ENCODE measurements around the gene NUP37. TPM values are rescaled to one million over a fixed set of nuclear protein-coding genes. Genes with fewer than 3 reads are reported as not detected.

The NUP37 gene
- total and polyA plus RNA-seq, 2 of the 13 experiments (the other 11 are each of a cell fraction or from before 2014, with no cell fraction given) = 50.6 to 80.1 TPM

DNA sequence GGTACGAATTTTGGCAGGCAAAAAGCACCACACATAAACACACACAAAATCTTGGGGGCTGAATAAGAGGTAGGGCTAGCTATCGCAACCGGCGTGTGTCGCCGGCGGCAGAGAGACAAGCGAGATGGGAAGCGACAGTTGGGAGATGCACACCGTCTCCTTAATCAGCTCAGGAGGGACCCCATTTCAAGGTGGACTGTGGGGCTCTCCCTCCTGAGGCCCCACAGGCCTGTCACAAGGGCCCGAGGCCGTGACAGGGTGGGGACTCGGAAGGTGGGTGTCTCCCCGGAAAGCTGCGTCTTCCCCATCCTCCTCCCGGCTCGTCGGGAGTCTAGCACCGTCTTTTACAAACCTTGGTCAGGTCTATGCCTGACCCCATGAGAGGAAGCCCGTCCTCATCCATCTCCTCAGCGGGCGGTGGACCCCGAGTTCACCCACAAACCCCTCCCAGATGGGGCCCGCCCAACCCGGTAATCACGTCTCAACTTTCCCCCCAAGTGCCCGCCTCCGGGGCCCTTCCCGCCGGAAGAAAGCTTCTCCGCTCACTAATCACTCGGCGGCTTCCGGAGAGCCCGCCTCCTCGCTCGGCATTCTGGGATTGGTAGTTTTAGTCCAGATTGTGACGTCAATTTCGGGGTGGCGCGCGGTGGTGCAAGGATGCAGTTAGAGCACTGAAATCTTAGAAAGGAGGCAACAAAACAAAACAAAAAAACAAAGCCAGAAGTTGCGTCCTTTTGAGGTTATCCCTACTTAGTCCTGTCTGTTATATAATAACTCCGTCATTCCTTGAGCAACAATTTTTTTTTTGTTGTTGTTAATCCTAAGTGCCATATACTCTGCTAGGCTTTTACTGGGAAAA is 58.1 kb downstream of the NUP37 start, which contains the start of gene WASHC3 (continued):
- TF ChIP-seq HNRNPLL (IDR thresholded peaks at IDR 0.05; ENCODE audit: low read depth, low read length, poor library complexity, severe bottlenecking) = peak; percentile 58
- no peak; the same call in 1 of the 2 replicates for TF ChIP-seq SALL2 (CRISPR knock-in tag; IDR thresholded peaks at IDR 0.05)
- TF ChIP-seq PPARG (CRISPR knock-in tag; conservative IDR thresholded peaks at IDR 0.05) = 0 out of 2 replicates have a peak, but pooled peaks have one; percentile 17
- no peak for TF ChIP-seq PREB (CRISPR knock-in tag; IDR thresholded peaks at IDR 0.05)
- TF ChIP-seq ZNF414 (CRISPR knock-in tag; IDR thresholded peaks at IDR 0.05) = peak; percentile 80; the same call in 1 of the 2 replicates
- TF ChIP-seq, protein P1, sequence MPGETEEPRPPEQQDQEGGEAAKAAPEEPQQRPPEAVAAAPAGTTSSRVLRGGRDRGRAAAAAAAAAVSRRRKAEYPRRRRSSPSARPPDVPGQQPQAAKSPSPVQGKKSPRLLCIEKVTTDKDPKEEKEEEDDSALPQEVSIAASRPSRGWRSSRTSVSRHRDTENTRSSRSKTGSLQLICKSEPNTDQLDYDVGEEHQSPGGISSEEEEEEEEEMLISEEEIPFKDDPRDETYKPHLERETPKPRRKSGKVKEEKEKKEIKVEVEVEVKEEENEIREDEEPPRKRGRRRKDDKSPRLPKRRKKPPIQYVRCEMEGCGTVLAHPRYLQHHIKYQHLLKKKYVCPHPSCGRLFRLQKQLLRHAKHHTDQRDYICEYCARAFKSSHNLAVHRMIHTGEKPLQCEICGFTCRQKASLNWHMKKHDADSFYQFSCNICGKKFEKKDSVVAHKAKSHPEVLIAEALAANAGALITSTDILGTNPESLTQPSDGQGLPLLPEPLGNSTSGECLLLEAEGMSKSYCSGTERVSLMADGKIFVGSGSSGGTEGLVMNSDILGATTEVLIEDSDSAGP (CRISPR knock-in tag; IDR thresholded peaks at IDR 0.05; ENCODE audit: borderline replicate concordance) = peak; percentile 40; the same call in 1 of the 2 replicates
- TF ChIP-seq, protein P2, sequence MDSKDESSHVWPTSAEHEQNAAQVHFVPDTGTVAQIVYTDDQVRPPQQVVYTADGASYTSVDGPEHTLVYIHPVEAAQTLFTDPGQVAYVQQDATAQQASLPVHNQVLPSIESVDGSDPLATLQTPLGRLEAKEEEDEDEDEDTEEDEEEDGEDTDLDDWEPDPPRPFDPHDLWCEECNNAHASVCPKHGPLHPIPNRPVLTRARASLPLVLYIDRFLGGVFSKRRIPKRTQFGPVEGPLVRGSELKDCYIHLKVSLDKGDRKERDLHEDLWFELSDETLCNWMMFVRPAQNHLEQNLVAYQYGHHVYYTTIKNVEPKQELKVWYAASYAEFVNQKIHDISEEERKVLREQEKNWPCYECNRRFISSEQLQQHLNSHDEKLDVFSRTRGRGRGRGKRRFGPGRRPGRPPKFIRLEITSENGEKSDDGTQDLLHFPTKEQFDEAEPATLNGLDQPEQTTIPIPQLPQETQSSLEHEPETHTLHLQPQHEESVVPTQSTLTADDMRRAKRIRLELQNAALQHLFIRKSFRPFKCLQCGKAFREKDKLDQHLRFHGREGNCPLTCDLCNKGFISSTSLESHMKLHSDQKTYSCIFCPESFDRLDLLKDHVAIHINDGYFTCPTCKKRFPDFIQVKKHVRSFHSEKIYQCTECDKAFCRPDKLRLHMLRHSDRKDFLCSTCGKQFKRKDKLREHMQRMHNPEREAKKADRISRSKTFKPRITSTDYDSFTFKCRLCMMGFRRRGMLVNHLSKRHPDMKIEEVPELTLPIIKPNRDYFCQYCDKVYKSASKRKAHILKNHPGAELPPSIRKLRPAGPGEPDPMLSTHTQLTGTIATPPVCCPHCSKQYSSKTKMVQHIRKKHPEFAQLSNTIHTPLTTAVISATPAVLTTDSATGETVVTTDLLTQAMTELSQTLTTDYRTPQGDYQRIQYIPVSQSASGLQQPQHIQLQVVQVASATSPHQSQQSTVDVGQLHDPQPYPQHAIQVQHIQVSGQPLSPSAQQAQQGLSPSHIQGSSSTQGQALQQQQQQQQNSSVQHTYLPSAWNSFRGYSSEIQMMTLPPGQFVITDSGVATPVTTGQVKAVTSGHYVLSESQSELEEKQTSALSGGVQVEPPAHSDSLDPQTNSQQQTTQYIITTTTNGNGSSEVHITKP (CRISPR knock-in tag; IDR thresholded peaks at IDR 0.05; ENCODE audit: low read depth) = 0 out of 2 replicates have a peak, but pooled peaks have one; percentile 45
- TF ChIP-seq FOXJ3 (CRISPR knock-in tag; IDR thresholded peaks at IDR 0.05; ENCODE audit: borderline replicate concordance) = no peak
- no peak for TF ChIP-seq ZNF674 (CRISPR knock-in tag; IDR thresholded peaks at IDR 0.05; ENCODE audit: low read depth)
- TF ChIP-seq ZNF639 (CRISPR knock-in tag; conservative IDR thresholded peaks at IDR 0.05) = peak; percentile 53; the same call in 1 of the 2 replicates
- no peak; the same call in 1 of the 2 replicates for TF ChIP-seq ZNF546 (CRISPR knock-in tag; conservative IDR thresholded peaks at IDR 0.05)
- TF ChIP-seq SIN3A (IDR thresholded peaks at IDR 0.05; ENCODE audit: borderline replicate concordance, low read depth, low read length) = 0 out of 2 replicates have a peak, but pooled peaks have one; percentile 52
- no peak for TF ChIP-seq HNRNPUL1 (IDR thresholded peaks at IDR 0.05; ENCODE audit: low read depth, low read length)
- TF ChIP-seq ZNF235 (CRISPR knock-in tag; IDR thresholded peaks at IDR 0.05; ENCODE audit: borderline replicate concordance) = no peak
- TF ChIP-seq ZNF501 (CRISPR knock-in tag; IDR thresholded peaks at IDR 0.05) = 0 out of 2 replicates have a peak, but pooled peaks have one; percentile 18
- no peak for TF ChIP-seq SNRNP70 (IDR thresholded peaks at IDR 0.05; ENCODE audit: low read depth, low read length)
- TF ChIP-seq ZNF143 (CRISPR knock-in tag; IDR thresholded peaks at IDR 0.05) = peak; percentile 94
- TF ChIP-seq SP2 (CRISPR knock-in tag; IDR thresholded peaks at IDR 0.05) = peak; percentile 85
- TF ChIP-seq HNF4A (CRISPR knock-in tag; IDR thresholded peaks at IDR 0.05) = 0 out of 2 replicates have a peak, but pooled peaks have one; percentile 21
